Right renal pelvis (tissue), 4 donors: Measurements from ENCODE around the gene ACTN1. TPM values are rescaled to one million over a fixed set of nuclear protein-coding genes. Genes with fewer than 3 reads are reported as not detected.
"Not testable (repeated sequence)": the region's sequence is repeated elsewhere in the genome, so short reads cannot be mapped to it uniquely, and the experiment has no call there.

ENCODE experiments used
- DNase-seq, 4 donors: peaks; one replicate each; pipeline ENCODE4 v3.0.0-alpha.2; 2013; ENCODE audit warnings: low read depth in 4 of 4, low spot score in 3 of 4, missing footprints in 1 of 4
- polyA plus RNA-seq, 4 donors: library from polyadenylated mRNA; unstranded; fragments of 120-200 nt; gene quantifications; one replicate each; pipeline ENCODE4 v1.2.1, GENCODE V29; 2013; ENCODE audit not compliant: insufficient read length in 4 of 4

The ACTN1 gene
- polyA plus RNA-seq, 4 donors = 70.4 to 85.1 (median 71.2) TPM

GRCh38 chr14:68874746-68875155 lies 104.4 kb downstream of the ACTN1 start:
- no peak for DNase-seq

DNA sequence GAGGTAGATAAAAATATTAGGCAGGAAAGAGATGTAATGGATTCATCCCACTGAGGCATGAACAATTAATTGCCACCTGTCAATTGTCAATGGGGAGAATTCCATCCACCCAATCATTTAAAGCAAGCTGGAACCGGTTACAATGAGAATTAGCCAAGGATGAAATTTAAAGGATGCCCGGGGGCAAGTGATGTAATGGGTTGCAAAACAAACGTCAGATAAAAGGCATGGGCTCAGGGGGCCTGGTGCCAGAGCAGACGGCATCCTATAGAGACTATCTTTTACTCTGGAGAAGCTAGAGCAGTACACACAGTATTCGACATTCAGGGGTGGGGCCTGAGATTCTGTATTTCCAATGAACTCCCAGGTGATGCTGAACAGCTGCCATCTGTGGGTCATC lies 105.7 kb downstream of the ACTN1 start:
- DNase-seq = no peak

DNA sequence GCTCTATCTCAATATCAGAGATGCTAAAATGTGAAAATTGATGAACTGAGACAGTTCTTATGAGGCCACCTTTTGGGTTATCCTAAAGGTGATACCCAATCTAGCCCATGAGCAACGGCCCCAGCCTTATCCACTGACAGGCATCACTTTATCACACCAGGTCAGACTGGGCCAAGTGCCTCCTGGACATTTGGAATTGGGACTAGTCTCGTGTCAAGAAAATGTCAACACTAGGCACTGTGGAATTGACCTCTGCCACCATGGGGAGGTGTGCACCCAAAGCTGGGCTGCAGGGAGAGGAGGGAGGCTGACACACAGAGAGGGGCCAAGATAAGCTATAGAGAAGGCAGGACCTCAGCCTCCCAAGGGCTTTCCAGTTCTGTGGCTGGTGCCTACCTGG lies 107.7 kb downstream of the ACTN1 start:
- no peak for DNase-seq

GRCh38 chr14:68866991-68867533 lies 112.0 kb downstream of the ACTN1 start:
- DNase-seq = no peak

GRCh38 chr14:68865542-68865941 lies 113.6 kb downstream of the ACTN1 start:
- DNase-seq = no peak

- DNase-seq = no peak
These were observed 114.7 kb downstream of the ACTN1 start for GRCh38 chr14:68864361-68864750.

DNA sequence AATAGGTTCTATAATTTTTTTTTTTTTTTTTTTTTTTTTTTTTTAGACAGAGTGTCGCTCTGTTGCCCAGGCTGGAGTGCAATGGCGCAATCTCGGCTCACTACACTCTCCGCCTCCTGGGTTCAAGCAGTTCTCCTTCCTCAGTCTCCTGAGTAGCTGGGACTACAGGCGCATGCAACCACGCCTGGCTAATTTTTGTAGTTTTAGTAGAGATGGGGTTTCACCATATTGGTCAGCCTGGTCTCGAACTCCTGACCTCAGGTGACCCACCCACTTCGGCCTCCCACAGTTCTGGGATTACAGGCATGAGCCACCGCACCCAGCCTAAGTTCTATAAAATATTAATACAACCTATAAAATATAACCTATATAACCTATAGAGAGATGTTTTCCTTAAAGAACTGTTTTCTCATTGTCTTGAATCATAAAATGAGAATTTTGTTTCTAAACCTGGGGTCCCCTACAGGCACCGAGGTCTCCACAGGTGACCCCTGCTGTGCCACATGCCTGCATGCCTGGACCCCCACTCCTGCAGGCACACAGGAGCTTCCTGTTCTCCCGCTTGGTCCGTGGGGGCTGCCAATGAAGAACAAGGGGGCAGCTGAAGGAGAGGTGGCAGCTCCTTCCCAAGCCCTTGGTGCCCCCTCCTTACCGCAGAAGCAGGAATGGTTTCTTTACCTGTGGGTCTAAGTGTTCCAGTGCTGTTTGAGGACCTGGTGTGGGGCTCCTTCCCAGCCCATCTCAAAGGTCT lies 115.3 kb downstream of the ACTN1 start:
- DNase-seq = no peak

DNA sequence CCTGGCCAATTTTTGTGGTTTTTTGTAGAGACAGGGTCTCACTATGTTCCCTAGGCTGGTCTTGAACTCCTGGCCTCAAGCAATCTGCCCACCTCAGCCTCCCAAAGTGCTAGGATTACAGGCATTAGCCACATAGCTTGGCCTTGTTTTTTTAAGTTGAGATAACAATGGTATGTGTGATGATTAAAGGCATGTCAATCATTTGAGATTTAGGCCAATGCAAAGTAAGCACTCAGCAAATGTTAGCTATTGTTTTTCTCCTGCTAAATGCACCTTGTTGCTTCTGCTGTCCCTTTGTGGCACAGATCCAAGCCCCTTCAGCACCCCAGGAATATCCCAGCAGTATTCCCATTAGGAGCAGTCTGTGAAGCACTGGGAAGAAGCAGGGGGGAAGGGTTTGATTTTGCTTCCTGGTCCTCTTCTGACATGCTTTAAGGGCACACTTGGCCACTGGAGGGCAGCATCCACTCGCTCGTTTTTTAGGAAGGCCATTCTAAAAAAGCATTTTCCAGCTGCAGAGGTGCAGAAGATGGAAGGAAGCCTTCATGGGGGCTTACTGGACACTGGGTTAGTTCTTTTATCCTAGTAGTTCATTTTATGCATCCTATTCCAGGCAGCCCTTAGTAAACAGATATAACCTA lies 116.0 kb downstream of the ACTN1 start:
- peak; percentile 58 to 77 (median 70) for DNase-seq

DNA sequence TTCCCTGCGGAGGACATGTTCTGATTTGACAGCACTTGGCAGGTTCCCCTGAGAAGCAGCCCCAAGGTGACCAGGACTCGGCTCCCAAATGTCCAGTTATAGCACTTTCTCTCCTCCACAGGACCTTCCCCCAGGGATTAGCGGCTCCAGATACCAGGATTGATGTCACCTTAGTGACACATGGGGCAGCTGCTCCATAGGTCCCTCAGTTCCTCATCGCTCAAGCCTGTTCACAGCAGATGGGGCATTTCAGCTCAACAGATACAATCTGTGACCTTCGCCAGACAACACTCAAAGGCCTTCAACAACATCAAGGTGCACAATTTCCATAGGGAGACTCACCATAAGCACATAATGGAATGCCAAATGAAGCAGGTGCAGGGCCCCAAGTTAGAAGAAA lies 118.3 kb downstream of the ACTN1 start:
- no peak for DNase-seq

GRCh38 chr14:68857516-68858070 lies 121.5 kb downstream of the ACTN1 start:
- no peak for DNase-seq

DNA sequence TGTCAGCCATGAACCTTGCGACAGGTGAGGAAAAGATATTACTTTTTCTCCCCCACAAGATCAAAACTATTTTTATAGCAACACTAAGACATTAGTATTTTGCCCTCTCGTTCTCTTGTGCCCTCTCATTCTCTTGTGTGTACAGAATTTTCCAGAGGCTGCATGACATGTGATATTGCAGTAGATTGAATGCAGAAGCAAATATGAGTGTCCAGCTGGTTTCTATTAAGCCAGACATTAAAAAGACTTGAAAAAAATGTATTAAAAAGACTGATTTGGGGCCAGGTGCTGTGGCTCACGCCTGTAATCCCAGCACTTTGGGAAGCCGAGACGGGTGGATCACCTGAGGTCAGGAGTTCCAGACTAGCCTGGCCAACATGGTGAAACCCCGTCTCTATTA lies 122.5 kb downstream of the ACTN1 start:
- no peak for DNase-seq

- DNase-seq = no peak
These were observed 124.7 kb downstream of the ACTN1 start for GRCh38 chr14:68854421-68854820.

GRCh38 chr14:68853749-68854148 lies 125.4 kb downstream of the ACTN1 start:
- DNase-seq = no peak

DNA sequence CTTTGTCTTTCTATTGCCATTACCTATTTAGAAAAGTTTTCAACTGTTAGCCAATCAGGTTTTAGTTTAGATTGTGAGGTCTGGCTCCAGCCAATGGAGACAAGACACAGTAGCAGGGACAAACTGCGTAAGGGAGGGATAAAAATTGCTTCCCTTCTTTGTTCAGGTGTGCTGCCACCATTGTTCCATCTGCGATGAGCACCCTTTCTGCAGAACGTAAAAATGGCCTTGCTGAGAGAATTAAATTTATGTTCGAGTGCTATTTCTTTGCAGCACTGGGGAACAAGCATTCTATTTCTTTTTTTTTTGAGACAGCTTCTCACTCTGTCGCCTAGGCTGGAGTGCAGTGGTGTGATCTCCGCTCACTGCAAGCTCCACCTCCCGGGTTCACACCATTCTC lies 126.6 kb downstream of the ACTN1 start:
- not testable (repeated sequence) for DNase-seq

DNA sequence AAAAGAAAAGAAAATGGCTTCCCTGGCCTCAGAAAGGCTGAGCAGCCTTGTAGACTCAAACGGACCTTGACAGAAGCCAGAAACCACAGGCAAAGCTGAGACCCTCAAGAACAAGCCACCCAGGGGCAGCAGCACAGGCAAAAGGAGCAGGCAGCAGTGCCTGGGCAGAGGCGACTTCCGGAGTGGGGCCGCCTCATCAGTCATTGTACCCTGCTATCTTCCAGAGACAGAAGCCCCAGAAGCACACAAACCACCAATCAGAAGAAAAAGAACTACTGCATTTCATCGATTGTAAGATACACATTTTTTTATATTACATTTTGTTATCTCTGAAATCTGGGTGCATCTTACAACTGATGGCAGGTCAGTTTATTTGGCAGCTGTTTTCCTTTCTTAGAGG lies 128.0 kb downstream of the ACTN1 start:
- DNase-seq = no peak

- no peak for DNase-seq
These were observed 129.7 kb downstream of the ACTN1 start for GRCh38 chr14:68849416-68849815.

- DNase-seq = no peak
These were observed 130.8 kb downstream of the ACTN1 start for GRCh38 chr14:68848253-68848652.

GRCh38 chr14:68847640-68848039 lies 131.5 kb downstream of the ACTN1 start:
- not testable (repeated sequence) for DNase-seq

GRCh38 chr14:68846466-68846865 lies 132.6 kb downstream of the ACTN1 start:
- DNase-seq = no peak

DNA sequence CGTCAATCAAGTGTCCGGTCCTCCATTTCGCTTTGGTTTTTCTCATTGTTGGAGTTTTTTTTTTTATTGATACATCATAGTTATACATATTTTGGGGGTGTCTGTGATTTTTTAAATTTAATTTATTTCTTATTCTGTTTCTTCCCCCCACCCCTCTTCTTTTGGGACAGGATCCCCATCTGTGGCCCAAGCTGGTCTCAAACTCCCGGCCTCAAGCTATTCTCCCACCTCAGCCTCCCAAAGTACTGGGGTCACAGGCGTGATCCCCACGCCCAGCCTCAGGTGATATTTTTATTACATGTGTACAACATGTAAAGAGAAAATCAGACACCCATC lies 134.9 kb downstream of the ACTN1 start:
- no peak for DNase-seq

DNA sequence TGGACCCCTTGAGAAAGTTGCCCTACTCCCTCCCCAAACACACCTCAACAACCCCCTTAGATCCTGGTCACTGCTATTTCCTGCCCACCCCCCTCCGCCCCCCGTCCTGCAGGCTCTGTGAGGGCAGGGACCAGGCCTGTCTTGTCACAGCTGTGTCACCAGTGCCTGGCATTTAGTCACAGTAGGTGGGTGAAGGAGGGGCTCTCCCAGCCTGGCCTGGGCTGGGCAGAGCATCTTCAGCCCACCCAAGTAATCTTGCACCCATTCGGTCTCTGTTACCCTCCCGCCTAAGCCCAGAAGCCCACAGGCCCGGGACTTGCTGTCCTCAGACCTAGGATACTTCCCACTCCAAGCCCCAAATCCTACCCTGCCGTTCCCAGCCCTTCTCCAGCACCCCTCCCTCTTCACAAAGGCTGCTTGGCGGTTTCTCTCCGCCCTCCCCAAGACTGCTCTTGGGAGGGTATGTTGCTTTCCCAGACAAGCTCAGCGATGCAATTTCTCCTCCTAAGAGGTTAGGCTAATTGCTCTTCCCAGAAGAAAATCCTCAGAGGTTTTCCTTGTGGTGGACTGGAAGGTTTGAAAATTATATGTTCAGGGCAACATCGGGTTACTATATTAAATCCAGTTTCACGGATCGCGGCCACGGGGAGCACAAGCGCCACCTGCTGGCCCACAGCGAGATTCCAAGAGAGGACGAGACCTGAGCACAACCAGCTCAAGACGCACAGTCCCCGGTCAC lies 135.5 kb downstream of the ACTN1 start:
- peak; percentile 52 to 70 (median 61) for DNase-seq
